ENCODE measurements around the gene OPN4. TPM values are rescaled to one million over a fixed set of nuclear protein-coding genes. Genes with fewer than 3 reads are reported as not detected.
A peak's percentile ranks its signal among the peaks of the same experiment; 100 is the strongest.

The OPN4 gene
- total and polyA plus RNA-seq, 9 of the 15 experiments (the other 6 are each of a cell fraction or from before 2014, with no cell fraction given) = not detected

GRCh38 chr10:86632009-86632800, 22.1 kb upstream of the OPN4 start:
- Histone ChIP-seq H3K79me2 (ENCODE audit: control insufficient read depth, insufficient read depth, low read length) (no peaks in the 10 kb centered on the region), H4K20me1 (replicated peaks; ENCODE audit: control insufficient read depth, insufficient read depth, low read length) (no peaks in the 10 kb centered on the region), H3K27ac (ENCODE audit: extremely low read depth, low read depth, low read length) (no peak overlapping the region), H3K9me3 (replicated peaks; ENCODE audit: control insufficient read depth, insufficient read depth, low read depth, low read length) (no peaks in the 10 kb centered on the region), H2AFZ (ENCODE audit: low read depth, low read length) (peak overlapping the region; percentile 55; the same call in 1 of the 2 replicates), H3K9ac (ENCODE audit: insufficient read depth in 1 of 2, low read depth in 2 of 2, low read length in 2 of 2) (peak overlapping the region in 1 of 2 experiments; percentile 26; a peak in 1 of 4 replicates), H3K4me1 (replicated peaks in 1 of 2; ENCODE audit: control insufficient read depth in 2 of 2, insufficient read depth in 2 of 2, low read length in 2 of 2) (peaks cover 0 to 8% of the 10 kb centered on the region in 2 experiments; a peak in 2 of 5 replicates), H3K27me3 (ENCODE audit: control insufficient read depth in 2 of 2, insufficient read depth in 2 of 2, low read length in 2 of 2) (peaks cover 18 to 38% of the 10 kb centered on the region in 2 experiments; a peak in 3 of 5 replicates), H3K4me3 (no peak overlapping the region), H3K36me3 (ENCODE audit: control insufficient read depth, insufficient read depth, low read length) (no peaks in the 10 kb centered on the region), H3K4me2 (ENCODE audit: insufficient read depth, low read length) (no peak overlapping the region), H3K9me1 (ENCODE audit: control insufficient read depth, insufficient read depth, low read length) (no peaks in the 10 kb centered on the region)
- no TSS peak for BruUV-seq (replicated peaks)
- intact Hi-C loops (cut with micrococcal nuclease) (no loop called here), in situ Hi-C loops (cut with MboI) (no loop called here)
- 11% methylated on average over 14 of the region's 49 CpGs for WGBS (ENCODE audit: insufficient coverage, low coverage, missing lambda C conversion rate)
- POLR2A ChIA-PET = no interaction called here
- DNase-seq (ENCODE audit: extremely low read depth in 1 of 4, low spot score in 3 of 4) (peak in 2 of 4 experiments; percentile 9 to 18), FAIRE-seq (no peak), ATAC-seq (peak; percentile 88)
- CTCF ChIA-PET (ENCODE audit: low intra/inter-chr PET ratio) = no interaction called here
- TF ChIP-seq SOX6 (IDR thresholded peaks at IDR 0.05) = no peak
- peak; percentile 25; the same call in 1 of the 2 replicates for TF ChIP-seq NFIC (IDR thresholded peaks at IDR 0.05)
- TF ChIP-seq CTCF (IDR thresholded peaks at IDR 0.05 in 2 of 3, conservative IDR thresholded peaks at IDR 0.05 in 1 of 3; ENCODE audit: insufficient read depth in 2 of 3, low read depth in 1 of 3, low read length in 3 of 3) = peak; percentile 12 to 36 (median 19); a peak in 2 of 6 replicates
